ENCODE results near the gene DIP2C.
A peak's percentile ranks its signal among the peaks of the same experiment; 100 is the strongest.

DIP2C gene

DNA sequence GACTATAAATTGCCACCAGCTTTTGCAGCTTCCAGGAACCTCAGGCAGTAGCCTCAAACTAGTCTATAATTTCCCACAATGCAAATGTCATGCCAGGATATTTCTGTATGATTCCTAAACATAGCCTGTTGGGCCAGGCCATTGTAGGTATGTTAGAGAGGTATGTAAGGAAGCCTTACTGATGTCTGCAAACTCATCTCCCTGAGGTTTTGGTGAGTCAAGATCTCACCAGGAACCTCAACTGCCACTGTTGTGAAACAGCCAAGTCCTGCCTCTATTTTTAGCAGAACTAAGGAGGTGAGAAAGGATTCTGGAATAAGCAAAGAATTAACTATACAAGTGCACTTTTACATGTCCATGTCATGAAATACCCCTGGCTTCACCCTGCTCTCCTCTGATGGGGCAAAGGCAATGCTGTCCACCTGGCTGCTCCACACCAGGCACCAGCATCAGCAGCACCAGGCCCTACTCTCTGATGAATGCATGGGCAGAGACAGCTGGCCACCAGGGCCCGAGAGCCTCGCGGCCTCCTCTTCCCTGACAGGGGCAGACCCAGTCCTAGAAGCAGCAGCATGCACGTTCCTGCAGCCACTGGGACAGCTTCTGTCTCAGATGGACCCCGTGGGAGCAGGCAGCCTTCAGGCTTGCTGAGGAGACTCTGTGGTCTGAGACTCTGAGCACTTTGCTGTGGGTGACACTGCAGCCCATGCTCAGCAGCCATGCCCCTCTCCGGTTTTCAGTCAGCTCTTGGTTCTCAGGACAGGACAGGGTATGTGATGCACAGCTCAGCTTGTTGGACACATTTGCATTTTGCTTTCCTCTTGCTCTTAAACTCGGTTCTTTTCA is 407.0 kb downstream of the DIP2C start:
- DNase-seq (ENCODE audit: low read depth): peak; percentile 17
- TF ChIP-seq, protein P1, sequence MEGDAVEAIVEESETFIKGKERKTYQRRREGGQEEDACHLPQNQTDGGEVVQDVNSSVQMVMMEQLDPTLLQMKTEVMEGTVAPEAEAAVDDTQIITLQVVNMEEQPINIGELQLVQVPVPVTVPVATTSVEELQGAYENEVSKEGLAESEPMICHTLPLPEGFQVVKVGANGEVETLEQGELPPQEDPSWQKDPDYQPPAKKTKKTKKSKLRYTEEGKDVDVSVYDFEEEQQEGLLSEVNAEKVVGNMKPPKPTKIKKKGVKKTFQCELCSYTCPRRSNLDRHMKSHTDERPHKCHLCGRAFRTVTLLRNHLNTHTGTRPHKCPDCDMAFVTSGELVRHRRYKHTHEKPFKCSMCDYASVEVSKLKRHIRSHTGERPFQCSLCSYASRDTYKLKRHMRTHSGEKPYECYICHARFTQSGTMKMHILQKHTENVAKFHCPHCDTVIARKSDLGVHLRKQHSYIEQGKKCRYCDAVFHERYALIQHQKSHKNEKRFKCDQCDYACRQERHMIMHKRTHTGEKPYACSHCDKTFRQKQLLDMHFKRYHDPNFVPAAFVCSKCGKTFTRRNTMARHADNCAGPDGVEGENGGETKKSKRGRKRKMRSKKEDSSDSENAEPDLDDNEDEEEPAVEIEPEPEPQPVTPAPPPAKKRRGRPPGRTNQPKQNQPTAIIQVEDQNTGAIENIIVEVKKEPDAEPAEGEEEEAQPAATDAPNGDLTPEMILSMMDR (IDR thresholded peaks at IDR 0.05; ENCODE audit: low read length, missing control alignments): no peak
- no peak overlapping the region for H3K4me3 ChIP-seq (replicated peaks; ENCODE audit: low read depth, low read length)

DNA sequence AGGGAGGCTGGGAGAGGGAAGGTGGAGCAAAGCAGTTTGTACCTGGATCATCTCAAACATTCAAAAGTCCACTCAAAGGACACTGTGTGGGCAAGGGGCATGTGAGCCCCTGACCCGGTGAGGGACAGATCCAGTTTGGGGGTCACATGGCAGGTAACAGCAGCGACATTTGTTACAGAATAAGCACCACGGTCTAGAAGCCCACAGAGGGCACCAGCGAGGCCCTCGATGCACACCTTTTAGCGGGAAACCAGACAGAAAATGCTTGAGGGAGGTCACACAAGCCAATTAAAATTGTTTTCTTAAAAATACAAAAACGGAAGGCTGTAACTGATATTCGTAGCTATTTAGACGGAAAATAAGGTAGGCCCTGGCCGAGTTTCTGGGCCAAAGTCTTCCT is 409.8 kb downstream of the DIP2C start:
- H3K4me3 ChIP-seq (replicated peaks; ENCODE audit: low read depth, low read length): no peak overlapping the region
- TF ChIP-seq, protein P1 (IDR thresholded peaks at IDR 0.05; ENCODE audit: low read length, missing control alignments): no peak
- no peak for DNase-seq (ENCODE audit: low read depth)

DNA sequence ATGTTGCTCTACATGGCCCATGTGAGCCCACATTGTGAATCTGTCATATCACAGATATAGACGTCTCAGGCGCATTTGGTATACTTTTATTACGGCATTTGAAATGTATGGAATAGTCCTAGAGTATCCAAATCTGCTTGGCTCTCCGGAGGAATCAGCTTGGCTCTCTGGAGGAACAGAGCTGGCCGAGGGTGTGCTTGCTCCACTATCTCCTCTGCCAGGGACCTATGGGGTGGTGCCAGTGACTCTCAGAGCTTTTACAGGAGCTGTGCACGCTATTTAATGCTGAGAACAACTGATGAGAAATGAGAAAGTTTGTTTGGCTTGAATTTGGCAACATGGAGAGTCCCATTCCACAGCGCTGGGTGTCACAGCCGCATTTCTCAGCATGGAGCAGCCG is 410.2 kb downstream of the DIP2C start:
- H3K4me3 ChIP-seq (replicated peaks; ENCODE audit: low read depth, low read length): no peak overlapping the region
- no peak for DNase-seq (ENCODE audit: low read depth)
- TF ChIP-seq, protein P1 (IDR thresholded peaks at IDR 0.05; ENCODE audit: low read length, missing control alignments): no peak

DNA sequence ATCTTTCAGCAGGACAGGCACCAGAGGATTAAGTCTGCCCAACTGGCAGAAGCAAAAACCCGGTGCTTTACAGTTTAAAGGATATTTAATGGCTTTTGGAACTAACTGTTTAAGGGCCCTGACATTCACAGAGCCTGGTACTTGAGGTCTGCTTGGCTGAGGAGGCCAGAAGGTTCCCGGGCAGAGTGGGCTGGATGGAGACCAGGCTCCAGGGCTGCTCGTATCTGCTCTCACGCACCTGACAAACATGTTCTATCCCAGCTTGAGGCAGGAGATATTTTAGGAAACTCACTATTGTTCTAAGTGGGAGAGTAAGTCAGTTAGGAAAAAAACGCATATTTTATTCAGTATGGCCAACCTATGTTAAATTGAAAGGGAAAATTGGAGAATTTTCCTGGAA is 410.8 kb downstream of the DIP2C start:
- TF ChIP-seq, protein P1 (IDR thresholded peaks at IDR 0.05; ENCODE audit: low read length, missing control alignments): no peak
- H3K4me3 ChIP-seq (replicated peaks; ENCODE audit: low read depth, low read length): no peak overlapping the region
- no peak for DNase-seq (ENCODE audit: low read depth)

DNA sequence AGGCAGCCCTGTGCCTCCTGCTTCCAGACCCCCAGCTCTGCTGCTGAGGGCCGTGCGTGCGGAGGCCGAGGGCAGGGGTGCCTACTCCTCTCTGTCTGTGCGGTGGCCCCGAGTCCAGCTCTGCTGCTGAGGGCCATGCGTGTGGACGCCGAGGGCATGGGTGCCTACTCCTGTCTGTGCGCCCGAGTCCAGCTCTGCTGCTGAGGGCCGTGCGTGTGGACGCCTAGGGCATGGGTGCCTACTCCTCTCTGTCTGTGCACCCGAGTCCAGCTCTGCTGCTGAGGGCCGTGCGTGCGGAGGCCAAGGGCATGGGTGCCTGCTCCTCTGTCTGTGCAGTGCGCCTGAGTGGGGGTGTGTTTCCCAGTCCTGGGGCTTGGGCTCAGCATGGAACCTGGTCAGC is 411.5 kb downstream of the DIP2C start:
- DNase-seq (ENCODE audit: low read depth): no peak
- H3K4me3 ChIP-seq (replicated peaks; ENCODE audit: low read depth, low read length): no peak overlapping the region
- TF ChIP-seq, protein P1 (IDR thresholded peaks at IDR 0.05; ENCODE audit: low read length, missing control alignments): no peak

DNA sequence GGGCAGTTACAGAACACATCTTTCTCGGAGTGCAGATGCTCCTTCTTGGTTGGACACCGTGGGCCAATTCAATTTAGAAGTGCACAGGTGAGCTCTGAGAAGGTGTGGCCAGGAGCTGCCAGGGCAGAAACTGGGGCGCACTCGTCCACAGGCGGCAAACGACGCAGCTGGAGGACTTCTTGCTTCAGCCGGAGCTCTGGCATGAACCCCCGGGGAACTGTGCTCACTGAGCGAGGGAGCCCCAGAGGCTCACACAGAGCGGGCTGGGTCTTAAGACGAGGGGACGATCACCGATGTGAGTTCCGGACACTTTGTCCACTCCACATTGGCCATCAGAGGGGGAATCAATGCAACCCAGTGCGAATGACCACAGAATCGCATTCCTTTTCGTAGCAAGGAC is 413.8 kb downstream of the DIP2C start:
- TF ChIP-seq, protein P1 (IDR thresholded peaks at IDR 0.05; ENCODE audit: low read length, missing control alignments): no peak
- DNase-seq (ENCODE audit: low read depth): no peak
- H3K4me3 ChIP-seq (replicated peaks; ENCODE audit: low read depth, low read length): no peak overlapping the region

DNA sequence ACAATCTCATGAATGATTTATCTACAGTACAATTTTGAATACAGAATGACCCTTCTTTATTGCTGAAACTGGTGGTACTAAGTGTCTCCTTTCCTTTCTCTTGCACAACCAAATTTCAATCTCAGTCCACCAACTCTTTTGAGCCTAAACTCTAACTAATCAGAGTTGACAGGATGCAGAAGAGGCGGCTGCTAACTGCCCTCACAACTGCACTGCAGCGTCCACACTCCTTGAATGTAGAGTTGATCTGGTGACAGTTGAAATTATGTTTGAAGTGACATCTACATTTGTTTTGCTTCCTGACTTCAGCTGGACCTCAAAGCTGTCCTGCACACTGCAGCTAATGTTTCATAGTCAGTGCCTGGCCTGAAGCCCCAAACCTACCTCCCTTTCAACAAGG is 414.6 kb downstream of the DIP2C start:
- TF ChIP-seq, protein P1 (IDR thresholded peaks at IDR 0.05; ENCODE audit: low read length, missing control alignments): no peak
- no peak for DNase-seq (ENCODE audit: low read depth)
- no peak overlapping the region for H3K4me3 ChIP-seq (replicated peaks; ENCODE audit: low read depth, low read length)

All from fibroblast of pulmonary artery (primary cell).